ENCODE data around the gene SUPT6H. TPM values are rescaled to one million over a fixed set of nuclear protein-coding genes. Genes with fewer than 3 reads are reported as not detected.

SUPT6H gene
- total and polyA plus RNA-seq, 9 of the 15 experiments (the other 6 are each of a cell fraction or from before 2014, with no cell fraction given), result 1.7 to 77.7 (median 49.2) TPM

GRCh38 chr17:28741358-28742349 is 79.6 kb downstream of the SUPT6H start (continued):
- TF ChIP-seq ZNF274 (IDR thresholded peaks at IDR 0.05; ENCODE audit: borderline replicate concordance, low read depth, low read length) (peak; percentile 34; the same call in 1 of the 2 replicates), MTA2 (IDR thresholded peaks at IDR 0.05; ENCODE audit: low read depth) (peak; percentile 71), ZNF589 (CRISPR knock-in tag; IDR thresholded peaks at IDR 0.05; ENCODE audit: low read depth) (peak; percentile 37; the same call in 1 of the 2 replicates), KLF10 (CRISPR knock-in tag; IDR thresholded peaks at IDR 0.05) (no peak), XRCC5 (IDR thresholded peaks at IDR 0.05; ENCODE audit: low read depth, low read length) (no peak), SUPT5H (IDR thresholded peaks at IDR 0.05) (no peak)
- TF ChIP-seq, protein P1, sequence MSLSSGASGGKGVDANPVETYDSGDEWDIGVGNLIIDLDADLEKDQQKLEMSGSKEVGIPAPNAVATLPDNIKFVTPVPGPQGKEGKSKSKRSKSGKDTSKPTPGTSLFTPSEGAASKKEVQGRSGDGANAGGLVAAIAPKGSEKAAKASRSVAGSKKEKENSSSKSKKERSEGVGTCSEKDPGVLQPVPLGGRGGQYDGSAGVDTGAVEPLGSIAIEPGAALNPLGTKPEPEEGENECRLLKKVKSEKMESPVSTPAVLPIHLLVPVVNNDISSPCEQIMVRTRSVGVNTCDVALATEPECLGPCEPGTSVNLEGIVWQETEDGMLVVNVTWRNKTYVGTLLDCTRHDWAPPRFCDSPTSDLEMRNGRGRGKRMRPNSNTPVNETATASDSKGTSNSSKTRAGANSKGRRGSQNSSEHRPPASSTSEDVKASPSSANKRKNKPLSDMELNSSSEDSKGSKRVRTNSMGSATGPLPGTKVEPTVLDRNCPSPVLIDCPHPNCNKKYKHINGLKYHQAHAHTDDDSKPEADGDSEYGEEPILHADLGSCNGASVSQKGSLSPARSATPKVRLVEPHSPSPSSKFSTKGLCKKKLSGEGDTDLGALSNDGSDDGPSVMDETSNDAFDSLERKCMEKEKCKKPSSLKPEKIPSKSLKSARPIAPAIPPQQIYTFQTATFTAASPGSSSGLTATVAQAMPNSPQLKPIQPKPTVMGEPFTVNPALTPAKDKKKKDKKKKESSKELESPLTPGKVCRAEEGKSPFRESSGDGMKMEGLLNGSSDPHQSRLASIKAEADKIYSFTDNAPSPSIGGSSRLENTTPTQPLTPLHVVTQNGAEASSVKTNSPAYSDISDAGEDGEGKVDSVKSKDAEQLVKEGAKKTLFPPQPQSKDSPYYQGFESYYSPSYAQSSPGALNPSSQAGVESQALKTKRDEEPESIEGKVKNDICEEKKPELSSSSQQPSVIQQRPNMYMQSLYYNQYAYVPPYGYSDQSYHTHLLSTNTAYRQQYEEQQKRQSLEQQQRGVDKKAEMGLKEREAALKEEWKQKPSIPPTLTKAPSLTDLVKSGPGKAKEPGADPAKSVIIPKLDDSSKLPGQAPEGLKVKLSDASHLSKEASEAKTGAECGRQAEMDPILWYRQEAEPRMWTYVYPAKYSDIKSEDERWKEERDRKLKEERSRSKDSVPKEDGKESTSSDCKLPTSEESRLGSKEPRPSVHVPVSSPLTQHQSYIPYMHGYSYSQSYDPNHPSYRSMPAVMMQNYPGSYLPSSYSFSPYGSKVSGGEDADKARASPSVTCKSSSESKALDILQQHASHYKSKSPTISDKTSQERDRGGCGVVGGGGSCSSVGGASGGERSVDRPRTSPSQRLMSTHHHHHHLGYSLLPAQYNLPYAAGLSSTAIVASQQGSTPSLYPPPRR (CRISPR knock-in tag; IDR thresholded peaks at IDR 0.05; ENCODE audit: borderline replicate concordance), result peak; percentile 77; the same call in 1 of the 2 replicates
- TF ChIP-seq, protein P2, sequence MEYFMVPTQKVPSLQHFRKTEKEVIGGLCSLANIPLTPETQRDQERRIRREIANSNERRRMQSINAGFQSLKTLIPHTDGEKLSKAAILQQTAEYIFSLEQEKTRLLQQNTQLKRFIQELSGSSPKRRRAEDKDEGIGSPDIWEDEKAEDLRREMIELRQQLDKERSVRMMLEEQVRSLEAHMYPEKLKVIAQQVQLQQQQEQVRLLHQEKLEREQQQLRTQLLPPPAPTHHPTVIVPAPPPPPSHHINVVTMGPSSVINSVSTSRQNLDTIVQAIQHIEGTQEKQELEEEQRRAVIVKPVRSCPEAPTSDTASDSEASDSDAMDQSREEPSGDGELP (CRISPR knock-in tag; IDR thresholded peaks at IDR 0.05; ENCODE audit: borderline replicate concordance), result peak; percentile 98
- TF ChIP-seq, protein P3, sequence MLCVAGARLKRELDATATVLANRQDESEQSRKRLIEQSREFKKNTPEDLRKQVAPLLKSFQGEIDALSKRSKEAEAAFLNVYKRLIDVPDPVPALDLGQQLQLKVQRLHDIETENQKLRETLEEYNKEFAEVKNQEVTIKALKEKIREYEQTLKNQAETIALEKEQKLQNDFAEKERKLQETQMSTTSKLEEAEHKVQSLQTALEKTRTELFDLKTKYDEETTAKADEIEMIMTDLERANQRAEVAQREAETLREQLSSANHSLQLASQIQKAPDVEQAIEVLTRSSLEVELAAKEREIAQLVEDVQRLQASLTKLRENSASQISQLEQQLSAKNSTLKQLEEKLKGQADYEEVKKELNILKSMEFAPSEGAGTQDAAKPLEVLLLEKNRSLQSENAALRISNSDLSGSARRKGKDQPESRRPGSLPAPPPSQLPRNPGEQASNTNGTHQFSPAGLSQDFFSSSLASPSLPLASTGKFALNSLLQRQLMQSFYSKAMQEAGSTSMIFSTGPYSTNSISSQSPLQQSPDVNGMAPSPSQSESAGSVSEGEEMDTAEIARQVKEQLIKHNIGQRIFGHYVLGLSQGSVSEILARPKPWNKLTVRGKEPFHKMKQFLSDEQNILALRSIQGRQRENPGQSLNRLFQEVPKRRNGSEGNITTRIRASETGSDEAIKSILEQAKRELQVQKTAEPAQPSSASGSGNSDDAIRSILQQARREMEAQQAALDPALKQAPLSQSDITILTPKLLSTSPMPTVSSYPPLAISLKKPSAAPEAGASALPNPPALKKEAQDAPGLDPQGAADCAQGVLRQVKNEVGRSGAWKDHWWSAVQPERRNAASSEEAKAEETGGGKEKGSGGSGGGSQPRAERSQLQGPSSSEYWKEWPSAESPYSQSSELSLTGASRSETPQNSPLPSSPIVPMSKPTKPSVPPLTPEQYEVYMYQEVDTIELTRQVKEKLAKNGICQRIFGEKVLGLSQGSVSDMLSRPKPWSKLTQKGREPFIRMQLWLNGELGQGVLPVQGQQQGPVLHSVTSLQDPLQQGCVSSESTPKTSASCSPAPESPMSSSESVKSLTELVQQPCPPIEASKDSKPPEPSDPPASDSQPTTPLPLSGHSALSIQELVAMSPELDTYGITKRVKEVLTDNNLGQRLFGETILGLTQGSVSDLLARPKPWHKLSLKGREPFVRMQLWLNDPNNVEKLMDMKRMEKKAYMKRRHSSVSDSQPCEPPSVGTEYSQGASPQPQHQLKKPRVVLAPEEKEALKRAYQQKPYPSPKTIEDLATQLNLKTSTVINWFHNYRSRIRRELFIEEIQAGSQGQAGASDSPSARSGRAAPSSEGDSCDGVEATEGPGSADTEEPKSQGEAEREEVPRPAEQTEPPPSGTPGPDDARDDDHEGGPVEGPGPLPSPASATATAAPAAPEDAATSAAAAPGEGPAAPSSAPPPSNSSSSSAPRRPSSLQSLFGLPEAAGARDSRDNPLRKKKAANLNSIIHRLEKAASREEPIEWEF (CRISPR knock-in tag; IDR thresholded peaks at IDR 0.05), result no peak
- TF ChIP-seq, protein P4, sequence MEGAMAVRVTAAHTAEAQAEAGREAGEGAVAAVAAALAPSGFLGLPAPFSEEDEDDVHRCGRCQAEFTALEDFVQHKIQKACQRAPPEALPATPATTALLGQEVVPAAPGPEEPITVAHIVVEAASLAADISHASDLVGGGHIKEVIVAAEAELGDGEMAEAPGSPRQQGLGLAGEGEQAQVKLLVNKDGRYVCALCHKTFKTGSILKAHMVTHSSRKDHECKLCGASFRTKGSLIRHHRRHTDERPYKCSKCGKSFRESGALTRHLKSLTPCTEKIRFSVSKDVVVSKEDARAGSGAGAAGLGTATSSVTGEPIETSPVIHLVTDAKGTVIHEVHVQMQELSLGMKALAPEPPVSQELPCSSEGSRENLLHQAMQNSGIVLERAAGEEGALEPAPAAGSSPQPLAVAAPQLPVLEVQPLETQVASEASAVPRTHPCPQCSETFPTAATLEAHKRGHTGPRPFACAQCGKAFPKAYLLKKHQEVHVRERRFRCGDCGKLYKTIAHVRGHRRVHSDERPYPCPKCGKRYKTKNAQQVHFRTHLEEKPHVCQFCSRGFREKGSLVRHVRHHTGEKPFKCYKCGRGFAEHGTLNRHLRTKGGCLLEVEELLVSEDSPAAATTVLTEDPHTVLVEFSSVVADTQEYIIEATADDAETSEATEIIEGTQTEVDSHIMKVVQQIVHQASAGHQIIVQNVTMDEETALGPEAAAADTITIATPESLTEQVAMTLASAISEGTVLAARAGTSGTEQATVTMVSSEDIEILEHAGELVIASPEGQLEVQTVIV (CRISPR knock-in tag; IDR thresholded peaks at IDR 0.05; ENCODE audit: borderline replicate concordance), result no peak

All from K562 (cell line).